AG09319 (cell line): ENCODE data around the gene CREBBP.

ENCODE experiments used
- DNase-seq: peaks from one replicate; pipeline ENCODE4 v3.0.0-alpha.2; 2010; ENCODE audit warnings: low read depth; ENCODE audit errors: extremely low read depth
- CTCF ChIP-seq: IDR thresholded peaks from 2 replicates; pipeline ENCODE4 v1.5.1; 2011; ENCODE audit warnings: low read depth, mild to moderate bottlenecking, inconsistent platforms, low read length, moderate library complexity

The CREBBP gene

GRCh38 chr16:3879258-3879886, 1.1 kb downstream of the CREBBP start:
- TF ChIP-seq CTCF: no peak
- no peak for DNase-seq

GRCh38 chr16:3878610-3879009, 1.9 kb downstream of the CREBBP start:
- TF ChIP-seq CTCF: no peak
- no peak for DNase-seq

GRCh38 chr16:3876695-3877094, 3.8 kb downstream of the CREBBP start:
- DNase-seq: no peak
- TF ChIP-seq CTCF: no peak

- TF ChIP-seq CTCF: no peak
- DNase-seq: no peak
These were observed 4.4 kb downstream of the CREBBP start for GRCh38 chr16:3876160-3876559.

- TF ChIP-seq CTCF: no peak
- DNase-seq: no peak
These were observed 5.5 kb downstream of the CREBBP start for GRCh38 chr16:3874794-3875692.

- no peak for DNase-seq
- TF ChIP-seq CTCF: no peak
These were observed 6.3 kb downstream of the CREBBP start for GRCh38 chr16:3874242-3874641.

GRCh38 chr16:3873482-3874173, 6.9 kb downstream of the CREBBP start:
- TF ChIP-seq CTCF: no peak
- DNase-seq: no peak
